SK-N-SH treated with all-trans-retinoic acid at 6 μM for 48 hours (cell line): ENCODE data around the gene C2orf81.

Source experiments
- ATAC-seq: fragments of 200-7000 bp; cut with Tn5 transposase; 3 replicates; pipeline ENCODE4 v1.9.1; 2020; ENCODE audit warnings: mild to moderate bottlenecking, moderate library complexity
- ARNTL ChIP-seq: fragments of 450-650 bp; formaldehyde crosslinking; IDR thresholded peaks from 2 replicates; pipeline ENCODE4 v1.5.0; 2020; ENCODE audit warnings: low read depth, mild to moderate bottlenecking, moderate library complexity, borderline replicate concordance
- BACH2 ChIP-seq: fragments of 250-450 bp; sonication (Bioruptor Pico); IDR thresholded peaks from 2 replicates; pipeline ENCODE4 v1.9.0; 2021; ENCODE audit warnings: mild to moderate bottlenecking, borderline replicate concordance
- CREB5 ChIP-seq: fragments of 250-450 bp; sonication (Bioruptor Pico); IDR thresholded peaks from 2 replicates; pipeline ENCODE4 v1.5.1; 2020; ENCODE audit warnings: low read depth, mild to moderate bottlenecking, moderate library complexity
- CSDC2 ChIP-seq: fragments of 250-450 bp; sonication (Bioruptor Pico); IDR thresholded peaks from 2 replicates; pipeline ENCODE4 v1.5.0; 2020; ENCODE audit warnings: mild to moderate bottlenecking, moderate library complexity
- CSRNP3 ChIP-seq: fragments of 250-450 bp; sonication (Bioruptor Pico); IDR thresholded peaks from 2 replicates; pipeline ENCODE4 v1.5.1; 2021; ENCODE audit warnings: mild to moderate bottlenecking, moderate library complexity
- ESRRG ChIP-seq: fragments of 250-450 bp; sonication (Bioruptor Pico); IDR thresholded peaks from 2 replicates; pipeline ENCODE4 v1.6.1; 2021; ENCODE audit warnings: mild to moderate bottlenecking
- GLIS3 ChIP-seq: fragments of 250-450 bp; sonication (Bioruptor Pico); IDR thresholded peaks from 2 replicates; pipeline ENCODE4 v1.5.0; 2020; ENCODE audit warnings: mild to moderate bottlenecking, moderate library complexity
- ISL1 ChIP-seq: fragments of 250-450 bp; sonication (Bioruptor Pico); IDR thresholded peaks from 2 replicates; pipeline ENCODE4 v2.1.2; 2022; ENCODE audit warnings: mild to moderate bottlenecking, moderate library complexity
- OSR1 ChIP-seq: fragments of 250-450 bp; sonication (Bioruptor Pico); IDR thresholded peaks from 2 replicates; pipeline ENCODE4 v1.8.0; 2022; ENCODE audit warnings: moderate library complexity, mild to moderate bottlenecking, inconsistent platforms
- PATZ1 ChIP-seq: fragments of 250-450 bp; sonication (Bioruptor Pico); IDR thresholded peaks from 2 replicates; pipeline ENCODE4 v1.8.0; 2020; ENCODE audit warnings: mild to moderate bottlenecking, moderate library complexity, borderline replicate concordance
- POU6F1 ChIP-seq: fragments of 250-450 bp; sonication (Bioruptor Pico); IDR thresholded peaks from 2 replicates; pipeline ENCODE4 v1.8.0; 2021; ENCODE audit warnings: low read depth, mild to moderate bottlenecking, moderate library complexity, borderline replicate concordance
- PPARA ChIP-seq: fragments of 250-450 bp; sonication (Bioruptor Pico); IDR thresholded peaks from 2 replicates; pipeline ENCODE4 v1.5.0; 2020; ENCODE audit warnings: mild to moderate bottlenecking, borderline replicate concordance
- RARB ChIP-seq: fragments of 250-450 bp; sonication (Bioruptor Pico); IDR thresholded peaks from 2 replicates; pipeline ENCODE4 v1.8.0; 2021; ENCODE audit warnings: mild to moderate bottlenecking, moderate library complexity
- SNAI2 ChIP-seq: fragments of 250-450 bp; sonication (Bioruptor Pico); IDR thresholded peaks from 2 replicates; pipeline ENCODE4 v1.5.0; 2020; ENCODE audit warnings: mild to moderate bottlenecking, moderate library complexity
- TCF4 ChIP-seq: fragments of 250-450 bp; sonication (Bioruptor Pico); IDR thresholded peaks from 2 replicates; pipeline ENCODE4 v1.8.0; 2021; ENCODE audit warnings: mild to moderate bottlenecking, moderate library complexity, borderline replicate concordance
- TSHZ2 ChIP-seq: fragments of 250-450 bp; sonication (Bioruptor Pico); IDR thresholded peaks from 2 replicates; pipeline ENCODE4 v1.5.0; 2020; ENCODE audit warnings: mild to moderate bottlenecking, moderate library complexity
- ZC3H10 ChIP-seq: fragments of 250-450 bp; sonication (Bioruptor Pico); IDR thresholded peaks from 2 replicates; pipeline ENCODE4 v1.5.1; 2021; ENCODE audit warnings: mild to moderate bottlenecking, moderate library complexity
- ZFP3 ChIP-seq: fragments of 250-450 bp; sonication (Bioruptor Pico); IDR thresholded peaks from 2 replicates; pipeline ENCODE4 v1.5.0; 2020; ENCODE audit warnings: mild to moderate bottlenecking, moderate library complexity
- ZFP30 ChIP-seq: fragments of 450-650 bp; formaldehyde crosslinking; IDR thresholded peaks from 2 replicates; pipeline ENCODE4 v1.5.0; 2022; ENCODE audit warnings: mild to moderate bottlenecking, moderate library complexity
- ZNF565 ChIP-seq: fragments of 450-650 bp; formaldehyde crosslinking; conservative IDR thresholded peaks from 2 replicates; pipeline ENCODE4 v1.5.0; 2020; ENCODE audit warnings: low read depth, mild to moderate bottlenecking, moderate library complexity
- ZNF70 ChIP-seq: fragments of 450-650 bp; formaldehyde crosslinking; IDR thresholded peaks from 2 replicates; pipeline ENCODE4 v1.5.0; 2020; ENCODE audit warnings: mild to moderate bottlenecking, moderate library complexity
- ZNF8 ChIP-seq: fragments of 450-650 bp; formaldehyde crosslinking; IDR thresholded peaks from 2 replicates; pipeline ENCODE4 v1.5.0; 2020; ENCODE audit warnings: mild to moderate bottlenecking, moderate library complexity

The C2orf81 gene

GRCh38 chr2:74425523-74425922 is 4.1 kb upstream of the C2orf81 start (continued):
- TF ChIP-seq CREB5 (CRISPR knock-in tag) (no peak), RARB (CRISPR knock-in tag) (no peak), POU6F1 (no peak), ESRRG (CRISPR knock-in tag) (no peak)
- TF ChIP-seq, all 23 proteins: peak for 0

GRCh38 chr2:74424995-74425406 is 3.6 kb upstream of the C2orf81 start:
- no peak for ATAC-seq
- no peak for TF ChIP-seq TCF4 (CRISPR knock-in tag)
- no peak for TF ChIP-seq ZFP30
- no peak for TF ChIP-seq ZNF70 (CRISPR knock-in tag)
- no peak for TF ChIP-seq PPARA (CRISPR knock-in tag)
- no peak for TF ChIP-seq CSDC2 (CRISPR knock-in tag)
- TF ChIP-seq RARB (CRISPR knock-in tag): no peak
- no peak for TF ChIP-seq SNAI2
- TF ChIP-seq ZC3H10 (CRISPR knock-in tag): no peak
- no peak for TF ChIP-seq POU6F1
- TF ChIP-seq CREB5 (CRISPR knock-in tag): no peak
- no peak for TF ChIP-seq ZNF8 (CRISPR knock-in tag)
- TF ChIP-seq PATZ1 (CRISPR knock-in tag): no peak
- TF ChIP-seq GLIS3: no peak
- no peak for TF ChIP-seq CSRNP3 (CRISPR knock-in tag)
- TF ChIP-seq ARNTL: no peak
- no peak for TF ChIP-seq ESRRG (CRISPR knock-in tag)
- TF ChIP-seq OSR1 (CRISPR knock-in tag): no peak
- no peak for TF ChIP-seq ZFP3 (CRISPR knock-in tag)
- TF ChIP-seq, all 23 proteins: peak for 0

GRCh38 chr2:74424139-74424992 is 2.9 kb upstream of the C2orf81 start:
- ATAC-seq: no peak
- TF ChIP-seq ISL1 (CRISPR knock-in tag) (no peak), ZFP30 (no peak), ZC3H10 (CRISPR knock-in tag) (no peak), ZNF565 (no peak), SNAI2 (no peak), BACH2 (CRISPR knock-in tag) (no peak), ZFP3 (CRISPR knock-in tag) (no peak), PPARA (CRISPR knock-in tag) (no peak), ESRRG (CRISPR knock-in tag) (no peak), TCF4 (CRISPR knock-in tag) (no peak), OSR1 (CRISPR knock-in tag) (no peak), ZNF8 (CRISPR knock-in tag) (no peak), TSHZ2 (CRISPR knock-in tag) (no peak), ZNF70 (CRISPR knock-in tag) (no peak), CREB5 (CRISPR knock-in tag) (no peak)
